NCI-H187 treated with DMSO at 0.1 percent for 48 hours (cell line): ENCODE results near the gene BAZ1B.
"Not testable (repeated sequence)": the region's sequence is repeated elsewhere in the genome, so short reads cannot be mapped to it uniquely, and the experiment has no call there.

Experiments
- DNase-seq: peaks from one replicate; lab custom pipeline; 2025; lab: John Stamatoyannopoulos, UW

Gene BAZ1B

DNA sequence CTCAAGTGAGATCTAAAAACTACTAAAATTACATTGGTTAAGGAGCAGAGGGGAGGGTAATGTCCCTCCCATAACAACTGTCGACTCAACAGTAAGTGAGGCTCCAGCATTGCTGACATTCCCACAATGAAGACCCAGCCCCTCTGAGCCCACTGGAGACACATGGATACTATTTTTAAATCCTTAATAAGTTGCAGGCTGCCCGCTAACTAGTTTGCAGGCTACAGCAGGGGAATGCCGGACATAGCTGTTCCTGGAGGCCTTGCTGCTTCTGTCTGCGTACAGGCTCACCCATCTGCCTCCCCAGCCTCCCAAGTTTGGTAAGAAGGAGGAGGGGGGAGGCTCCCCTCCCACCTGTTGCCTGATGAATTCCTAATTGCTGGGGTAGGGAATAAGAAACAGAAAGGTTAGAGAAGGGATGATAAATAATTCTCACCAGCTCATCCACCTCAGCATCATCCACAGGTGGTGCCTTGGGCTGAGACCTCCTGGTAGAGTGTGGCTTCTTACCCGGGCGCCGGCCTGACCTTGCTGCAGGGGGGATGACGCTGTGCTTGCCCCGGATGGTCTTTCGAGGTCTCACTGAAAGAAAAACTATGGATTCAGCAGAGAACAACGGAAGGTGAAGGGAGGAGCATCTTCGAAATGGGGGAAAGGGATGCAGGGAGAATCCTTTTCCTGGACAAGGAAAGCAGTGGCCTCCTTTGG lies 78.4 kb downstream of the BAZ1B start:
- DNase-seq: no peak

- DNase-seq: peak; percentile 31
Measured at GRCh38 chr7:73442903-73443500, 79.1 kb downstream of the BAZ1B start.

- peak; percentile 93 for DNase-seq
Measured at GRCh38 chr7:73442222-73442902, 79.7 kb downstream of the BAZ1B start.

GRCh38 chr7:73439410-73439704 lies 82.7 kb downstream of the BAZ1B start:
- DNase-seq: no peak

DNA sequence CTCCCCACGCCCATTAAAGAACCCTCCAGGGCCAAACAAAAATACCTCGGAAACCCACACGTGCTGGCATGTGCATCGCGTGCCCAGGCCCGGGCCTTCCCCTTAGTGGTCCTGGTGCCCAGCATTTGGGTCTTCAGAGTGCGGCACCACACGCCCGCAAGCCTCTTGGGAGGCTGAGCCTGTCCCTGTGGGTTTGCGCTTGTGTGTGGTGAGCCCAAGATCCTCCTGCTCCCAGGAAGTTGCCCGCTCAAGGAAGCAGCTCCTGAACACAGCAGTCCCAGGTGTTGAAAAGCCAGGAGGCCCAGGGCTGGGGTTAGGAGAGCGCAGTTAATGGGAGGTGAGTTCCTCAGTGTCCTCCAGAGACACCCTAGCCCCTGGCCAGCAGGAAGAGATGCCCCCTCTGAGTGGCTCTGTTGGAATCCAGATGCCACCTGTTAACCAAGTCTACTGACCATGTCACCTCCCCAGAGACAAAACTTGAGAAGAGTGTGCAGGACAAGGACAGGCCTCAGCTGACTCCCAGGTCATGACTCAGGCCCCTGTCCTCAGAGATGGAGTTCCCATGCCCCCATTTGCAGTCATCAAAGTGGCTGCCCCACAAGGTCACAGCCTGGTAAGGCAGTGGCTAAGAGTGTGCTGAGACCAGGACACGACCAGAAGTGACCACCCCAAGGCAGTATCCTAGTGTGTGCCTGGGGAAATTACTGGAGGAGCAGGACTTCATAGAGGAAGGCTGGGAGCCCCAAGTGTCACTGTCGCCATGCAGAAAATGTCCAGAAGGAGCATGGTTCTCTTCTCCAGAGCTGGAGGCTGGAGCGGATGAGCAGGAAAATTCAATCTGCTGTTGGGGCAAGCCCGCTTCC lies 83.3 kb downstream of the BAZ1B start:
- DNase-seq: no peak

DNA sequence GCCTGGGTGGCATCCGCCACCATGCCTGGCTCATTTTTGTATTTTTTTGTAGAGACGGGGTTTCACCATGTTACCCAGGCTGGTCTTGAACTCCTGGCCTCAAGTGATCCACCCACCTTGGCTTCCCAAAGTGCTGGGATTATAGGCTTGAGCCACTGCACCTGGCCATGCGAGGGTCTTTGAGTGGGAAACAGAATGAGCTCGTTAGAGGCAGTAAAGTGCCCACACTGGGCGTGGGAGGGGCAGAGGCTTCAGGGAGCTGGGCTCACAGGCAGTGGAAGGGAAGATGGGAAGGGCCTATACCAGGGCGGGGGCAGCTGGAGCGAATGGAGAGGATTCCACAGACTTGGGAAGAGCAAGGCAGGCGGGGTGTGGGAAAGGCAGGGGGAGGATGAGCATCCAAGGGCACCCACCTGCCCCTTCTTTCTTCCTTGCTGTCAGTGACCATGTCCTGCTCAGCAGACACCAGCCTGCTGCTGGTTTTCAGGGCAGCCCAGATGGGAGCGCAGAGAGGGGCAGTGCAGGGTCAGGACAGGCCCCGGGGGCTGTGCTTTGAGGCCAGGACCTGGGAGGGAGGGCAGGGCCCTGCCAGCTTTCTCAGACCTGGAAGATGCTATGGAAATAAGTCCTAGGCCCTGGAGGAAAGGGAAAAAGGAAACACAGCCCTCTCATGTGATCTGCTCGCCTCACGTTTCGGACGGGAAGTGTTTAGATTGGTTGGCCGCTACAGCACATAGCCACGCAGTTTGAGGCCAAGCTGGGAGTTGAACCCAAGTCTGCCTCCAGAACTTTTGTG lies 84.3 kb downstream of the BAZ1B start:
- DNase-seq: no peak

DNA sequence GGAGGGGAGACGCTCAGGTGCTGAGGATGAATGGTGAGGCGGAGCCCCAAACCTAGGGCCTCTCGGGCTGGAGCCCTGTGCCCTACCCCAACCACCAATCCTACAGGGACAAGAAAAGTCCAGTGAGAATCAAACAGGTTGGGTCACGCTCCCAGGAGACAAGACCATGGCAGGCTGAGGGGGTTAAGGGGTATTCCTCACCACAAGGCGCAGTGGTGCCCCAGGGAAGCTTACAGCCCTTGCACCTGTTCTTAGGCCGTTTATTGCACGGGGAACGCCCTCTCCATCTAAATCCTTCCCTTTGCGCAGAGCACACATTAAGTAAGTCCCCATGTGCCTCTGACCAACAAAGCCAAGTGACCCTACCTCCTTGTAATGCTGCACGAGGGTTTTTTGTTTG lies 85.0 kb downstream of the BAZ1B start:
- no peak for DNase-seq

GRCh38 chr7:73436031-73436929 lies 85.8 kb downstream of the BAZ1B start:
- no peak for DNase-seq

- DNase-seq: no peak
Measured at GRCh38 chr7:73435471-73436009, 86.6 kb downstream of the BAZ1B start.

GRCh38 chr7:73434701-73435069 lies 87.4 kb downstream of the BAZ1B start:
- no peak for DNase-seq

GRCh38 chr7:73433924-73434700 lies 88.0 kb downstream of the BAZ1B start:
- no peak for DNase-seq

DNA sequence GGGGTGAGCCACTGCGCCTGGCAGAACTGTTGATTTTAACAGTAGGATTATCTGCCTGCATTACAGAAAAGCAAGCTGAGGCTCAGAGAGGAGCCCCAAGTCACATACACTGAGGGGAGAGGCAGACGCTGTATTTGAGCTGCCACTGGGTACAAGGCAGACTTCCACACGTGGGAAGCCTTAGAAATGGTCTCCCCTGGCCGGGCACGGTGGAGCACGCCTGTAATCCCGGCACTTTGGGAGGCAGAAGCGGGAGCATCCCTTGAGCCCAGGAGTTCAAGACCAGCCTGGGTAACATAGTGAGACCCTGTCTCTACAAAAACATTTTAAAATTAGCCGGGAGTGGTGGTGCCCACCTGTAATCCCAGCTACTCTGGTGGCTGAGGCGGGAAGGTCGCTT lies 89.4 kb downstream of the BAZ1B start:
- DNase-seq: no peak

DNA sequence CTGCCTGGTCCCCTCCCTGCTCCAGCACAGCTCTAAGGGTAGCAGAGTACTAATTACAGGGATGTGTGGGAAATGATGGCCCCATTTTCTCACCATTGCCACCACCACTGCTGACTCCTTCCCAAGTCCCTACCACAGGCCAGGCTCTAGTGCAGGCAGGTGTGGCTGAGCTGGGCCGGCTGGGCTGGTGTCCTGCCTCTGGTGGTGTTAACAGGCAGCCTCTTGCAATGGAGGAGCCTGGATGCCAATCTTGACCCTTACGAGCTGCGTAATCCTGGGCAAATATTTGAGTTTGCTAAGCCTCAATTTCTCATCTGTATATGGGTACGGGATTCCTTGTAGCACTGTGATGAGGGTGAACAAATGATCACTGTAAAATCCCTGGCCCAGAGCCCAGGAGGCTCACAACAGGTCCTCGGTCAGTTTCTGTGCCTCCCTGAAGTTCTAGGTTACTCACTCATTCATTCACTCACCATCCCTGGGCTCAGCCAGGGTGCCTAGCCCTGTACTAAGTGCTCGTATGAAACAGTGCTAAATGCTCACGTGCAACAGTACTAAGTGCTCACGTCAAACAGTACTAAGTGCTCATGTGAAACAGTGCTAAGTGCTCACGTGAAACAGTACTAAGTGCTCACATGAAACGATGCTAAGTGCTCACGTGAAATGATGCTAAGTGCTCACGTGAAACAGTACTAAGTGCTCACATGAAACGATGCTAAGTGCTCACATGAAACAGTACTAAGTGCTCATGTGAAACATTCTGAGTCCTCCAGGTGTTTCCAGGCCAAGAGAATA lies 90.9 kb downstream of the BAZ1B start:
- no peak for DNase-seq

DNA sequence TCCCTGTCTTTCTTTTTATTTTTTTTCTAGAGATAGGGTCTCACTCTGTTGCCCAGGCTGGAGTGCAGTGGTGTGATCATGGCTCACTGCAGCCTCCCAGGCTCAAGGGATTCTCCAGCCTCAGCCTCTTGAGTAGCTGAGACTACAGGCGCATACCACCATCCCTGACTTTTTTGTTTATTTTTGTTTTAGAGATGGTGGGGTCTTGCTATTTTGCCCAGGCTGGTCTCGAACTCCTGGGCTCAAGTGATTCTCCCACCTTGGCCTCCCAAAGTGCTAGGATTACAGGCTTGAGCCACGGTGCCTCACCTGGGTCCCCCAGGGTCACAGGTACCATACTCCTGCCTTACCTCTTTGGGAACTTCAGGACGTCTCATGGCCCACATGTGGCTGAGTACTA lies 91.6 kb downstream of the BAZ1B start:
- DNase-seq: not testable (repeated sequence)

GRCh38 chr7:73429622-73430505 lies 92.2 kb downstream of the BAZ1B start:
- no peak for DNase-seq

- peak; percentile 50 for DNase-seq
Measured at GRCh38 chr7:73429215-73429614, 92.9 kb downstream of the BAZ1B start.

DNA sequence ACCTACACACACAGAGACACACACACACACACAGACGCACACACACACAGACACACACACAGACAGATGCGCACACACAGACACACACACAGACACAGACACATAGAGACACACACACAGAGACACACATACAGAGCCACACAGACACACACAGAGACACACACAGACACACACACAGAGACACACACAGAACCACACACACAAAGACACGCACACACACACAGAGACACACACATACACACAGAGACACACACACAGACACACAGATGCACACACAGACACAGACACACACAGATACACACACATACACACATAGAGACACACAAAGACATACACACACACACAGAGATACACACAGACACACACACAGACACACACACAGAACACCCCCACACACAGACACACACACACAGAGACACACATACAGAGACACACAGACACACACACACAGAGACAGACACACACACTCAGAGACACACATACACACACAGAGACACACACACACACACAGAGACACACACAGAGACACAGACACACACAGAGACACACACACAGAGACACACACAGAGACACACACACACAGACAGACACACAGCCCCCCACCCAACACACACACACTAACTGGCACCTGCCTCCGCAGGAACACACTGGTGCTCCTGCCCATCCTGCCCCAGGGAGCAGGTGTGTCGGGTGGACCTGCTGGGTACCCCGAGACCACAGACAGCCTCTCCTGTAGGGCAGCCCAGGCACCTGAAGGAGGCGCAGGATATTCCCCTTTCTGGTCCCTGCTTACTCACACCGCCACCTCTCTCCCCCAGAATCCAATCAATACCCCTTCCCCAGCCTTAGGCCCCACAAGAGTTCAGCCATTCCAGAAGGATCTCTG lies 93.9 kb downstream of the BAZ1B start:
- no peak for DNase-seq
